IMR-90 (cell line): ENCODE data around the gene CEP95. TPM values are rescaled to one million over a fixed set of nuclear protein-coding genes. Genes with fewer than 3 reads are reported as not detected.

ENCODE experiments used
- ATAC-seq: fragments of 200-7000 bp; cut with Tn5 transposase; 2 replicates; pipeline ENCODE4 v1.9.1; 2020; ENCODE audit warnings: low read depth, mild to moderate bottlenecking, moderate library complexity
- BruUV-seq: library from RNA; stranded (reverse); fragments of 400-500 nt; replicated peaks from 2 replicates; lab custom pipeline; 2021; lab: Mats Ljungman, UMichigan
- CTCF ChIA-PET: fragments of 300-600 bp; formaldehyde crosslinking; extraction: SDS; loops from one replicate; lab custom pipeline; 2021; ENCODE audit warnings: antibody characterized with exemption; lab: Yijun Ruan, JAX
- POLR2A ChIA-PET: fragments of 300-600 bp; sonication (Branson Sonifier 250); formaldehyde crosslinking; loops from one replicate; lab custom pipeline; 2022; ENCODE audit warnings: antibody characterized with exemption; ENCODE audit not compliant: unreplicated experiment; lab: Charles Lee
- DNase-seq: peaks from one replicate; pipeline ENCODE4 v3.0.0; 2013
- H2AFZ ChIP-seq: replicated peaks from 2 replicates; pipeline ENCODE3; 2013; ENCODE audit warnings: low read length, mild to moderate bottlenecking; ENCODE audit not compliant: poor library complexity
- H2AK5ac ChIP-seq: 2 replicates; pipeline ENCODE4 v1.6.1; 2013; ENCODE audit warnings: low read depth, low read length, inconsistent platforms
- H2AK9ac ChIP-seq: replicated peaks from 2 replicates; pipeline ENCODE3; 2013; ENCODE audit warnings: mild to moderate bottlenecking, low read depth, low read length, moderate library complexity; ENCODE audit not compliant: poor library complexity
- H2BK120ac ChIP-seq: 2 replicates; pipeline ENCODE4 v1.6.1; 2013; ENCODE audit warnings: low read depth, low read length, inconsistent platforms
- H2BK15ac ChIP-seq: 3 replicates; pipeline ENCODE4 v1.6.1; 2013; ENCODE audit warnings: low read depth, low read length, inconsistent platforms
- H2BK20ac ChIP-seq: 2 replicates; pipeline ENCODE4 v1.6.1; 2013; ENCODE audit warnings: low read depth, mild to moderate bottlenecking, inconsistent platforms, low read length, moderate library complexity
- H2BK5ac ChIP-seq: 2 replicates; pipeline ENCODE4 v1.6.1; 2013; ENCODE audit warnings: mild to moderate bottlenecking, low read depth, low read length, inconsistent platforms; ENCODE audit not compliant: poor library complexity, severe bottlenecking
- H3K14ac ChIP-seq: replicated peaks from 2 replicates; pipeline ENCODE4 v1.6.1; 2013; ENCODE audit warnings: low read depth, low read length, inconsistent platforms
- H3K18ac ChIP-seq: 2 replicates; pipeline ENCODE4 v1.6.1; 2013; ENCODE audit warnings: low read depth, low read length, control low read depth
- H3K23ac ChIP-seq: 2 replicates; pipeline ENCODE4 v1.6.1; 2013; ENCODE audit warnings: low read depth, low read length, inconsistent platforms
- H3K27ac ChIP-seq: 2 replicates; pipeline ENCODE4 v1.5.1; 2013; ENCODE audit warnings: mild to moderate bottlenecking, control low read depth, low read length; ENCODE audit not compliant: insufficient read depth
- H3K27me3 ChIP-seq: 2 replicates; pipeline ENCODE4 v1.6.1; 2013; ENCODE audit warnings: low read length; ENCODE audit not compliant: control insufficient read depth, insufficient read depth
- H3K36me3 ChIP-seq: 2 replicates; pipeline ENCODE4 v1.6.1; 2013; ENCODE audit warnings: low read length, mixed read lengths; ENCODE audit not compliant: control insufficient read depth, insufficient read depth
- H3K4ac ChIP-seq: 2 replicates; pipeline ENCODE4 v1.6.1; 2013; ENCODE audit warnings: low read depth, low read length, inconsistent platforms
- H3K4me1 ChIP-seq: 2 replicates; pipeline ENCODE4 v1.6.1; 2013; ENCODE audit warnings: low read length, mixed read lengths; ENCODE audit not compliant: control insufficient read depth, insufficient read depth
- H3K4me2 ChIP-seq: 2 replicates; pipeline ENCODE4 v1.6.1; 2013; ENCODE audit warnings: low read depth, mild to moderate bottlenecking, control low read depth, low read length, moderate library complexity
- H3K4me3 ChIP-seq: 2 replicates; pipeline ENCODE4 v1.5.1; 2013; ENCODE audit warnings: low read depth, mild to moderate bottlenecking, control low read depth, low read length, moderate library complexity; ENCODE audit not compliant: insufficient read depth
- H3K56ac ChIP-seq: 2 replicates; pipeline ENCODE4 v1.6.1; 2013; ENCODE audit warnings: low read length, inconsistent platforms; ENCODE audit not compliant: insufficient read depth; ENCODE audit errors: extremely low read depth
- H3K79me1 ChIP-seq, 2 experiments: 2 replicates each; pipeline ENCODE4 v1.6.1; 2013; ENCODE audit warnings: low read length in 2 of 2, inconsistent platforms in 1 of 2, low read depth in 1 of 2
- H3K9ac ChIP-seq: 2 replicates; pipeline ENCODE4 v1.6.1; 2013; ENCODE audit warnings: low read depth, low read length, control low read depth
- H3K9me1 ChIP-seq: 2 replicates; pipeline ENCODE4 v1.6.1; 2013; ENCODE audit warnings: low read length, inconsistent platforms; ENCODE audit not compliant: insufficient read depth
- H3K9me3 ChIP-seq: 2 replicates; pipeline ENCODE4 v1.6.1; 2013; ENCODE audit warnings: low read length; ENCODE audit not compliant: control insufficient read depth, insufficient read depth
- H4K20me1 ChIP-seq: 2 replicates; pipeline ENCODE4 v1.6.1; 2013; ENCODE audit warnings: low read length, inconsistent platforms; ENCODE audit not compliant: insufficient read depth
- H4K5ac ChIP-seq: 2 replicates; pipeline ENCODE4 v1.6.1; 2013; ENCODE audit warnings: mild to moderate bottlenecking, low read depth, low read length, control low read depth
- H4K8ac ChIP-seq, 2 experiments: 2 replicates each; pipeline ENCODE4 v1.6.1; 2013; ENCODE audit warnings: low read depth in 2 of 2, low read length in 2 of 2, control low read depth in 1 of 2, inconsistent platforms in 1 of 2
- H4K91ac ChIP-seq: 2 replicates; pipeline ENCODE4 v1.6.1; 2013; ENCODE audit warnings: low read depth, low read length, inconsistent platforms; ENCODE audit not compliant: insufficient read depth
- CEBPB ChIP-seq: IDR thresholded peaks from 2 replicates; pipeline ENCODE4 v1.6.1; 2012; ENCODE audit warnings: low read depth, low read length, improper control_type of control experiment
- CHD1 ChIP-seq: IDR thresholded peaks from 2 replicates; pipeline ENCODE4 v1.6.1; 2012; ENCODE audit warnings: low read depth, low read length, improper control_type of control experiment
- ELK1 ChIP-seq: fragments of 150-350 bp; IDR thresholded peaks from 2 replicates; pipeline ENCODE4 v1.6.1; 2016; ENCODE audit warnings: low read depth, mild to moderate bottlenecking, low read length, moderate library complexity, borderline replicate concordance
- FOS ChIP-seq: fragments of 150-350 bp; IDR thresholded peaks from 2 replicates; pipeline ENCODE4 v1.6.1; 2016; ENCODE audit warnings: low read depth, low read length
- MAFK ChIP-seq: IDR thresholded peaks from 2 replicates; pipeline ENCODE4 v1.6.1; 2012; ENCODE audit warnings: low read depth, low read length, improper control_type of control experiment
- MAZ ChIP-seq: IDR thresholded peaks from 2 replicates; pipeline ENCODE4 v1.6.1; 2012; ENCODE audit warnings: low read depth, mild to moderate bottlenecking, low read length, improper control_type of control experiment, moderate library complexity, borderline replicate concordance
- MXI1 ChIP-seq: IDR thresholded peaks from 2 replicates; pipeline ENCODE4 v1.6.1; 2012; ENCODE audit warnings: low read depth, mild to moderate bottlenecking, low read length, moderate library complexity, borderline replicate concordance
- NFE2L2 ChIP-seq: fragments of 150-350 bp; IDR thresholded peaks from 2 replicates; pipeline ENCODE4 v1.6.1; 2016; ENCODE audit warnings: low read depth, mild to moderate bottlenecking, low read length
- POLR2A ChIP-seq: IDR thresholded peaks from 2 replicates; pipeline ENCODE4 v1.6.1; 2012; ENCODE audit warnings: mild to moderate bottlenecking, low read depth, low read length
- RCOR1 ChIP-seq: IDR thresholded peaks from 2 replicates; pipeline ENCODE4 v1.6.1; 2012; ENCODE audit warnings: mild to moderate bottlenecking, low read length, improper control_type of control experiment; ENCODE audit not compliant: insufficient replicate concordance
- RFX5 ChIP-seq: IDR thresholded peaks from 2 replicates; pipeline ENCODE4 v1.8.0; 2012; ENCODE audit warnings: low read depth, mild to moderate bottlenecking, low read length, moderate library complexity
- SMC3 ChIP-seq: fragments of 150-350 bp; IDR thresholded peaks from 2 replicates; pipeline ENCODE4 v1.6.1; 2016; ENCODE audit warnings: low read depth, mild to moderate bottlenecking, antibody characterized with exemption, low read length, moderate library complexity
- WGBS, 2 experiments: methylation state at CpG; one replicate each; pipeline versions ENCODE4 v1.1.5 to v1.1.7; 2013; ENCODE audit warnings: missing lambda C conversion rate in 2 of 2; ENCODE audit not compliant: insufficient read length in 1 of 2; ENCODE audit errors: extremely low coverage in 2 of 2; 5-methylcytosine and 5-hydroxymethylcytosine counted together
- dilution Hi-C: fragments of 300-500 bp; cut with HindIII; formaldehyde crosslinking; loops from one replicate; pipeline ENCODE4 v1.14.3; 2018; ENCODE audit warnings: low sequenced_read_pairs; ENCODE audit not compliant: unreplicated experiment
- in situ Hi-C: fragments of 300-500 bp; cut with MboI; formaldehyde crosslinking; loops from 3 replicates; pipeline ENCODE4 v1.14.3; 2019; ENCODE audit warnings: low sequenced_read_pairs, inconsistent platforms, mixed read lengths
- intact Hi-C: fragments of 100-400 bp; cut with micrococcal nuclease; formaldehyde crosslinking; loops from 2 replicates; pipeline ENCODE4 v1.10.0; 2022
- polyA plus RNA-seq, 3 experiments: library from polyadenylated mRNA; depleted of rRNA; stranded (reverse); fragments of >200 nt; gene quantifications; 2 replicates each; pipeline ENCODE4 v1.2.3, GENCODE V29; 2012; ENCODE audit warnings: low replicate concordance in 1 of 3
- total RNA-seq: library from RNA; depleted of rRNA; stranded (reverse); fragments of >200 nt; gene quantifications from 2 replicates; pipeline ENCODE4 v1.2.3, GENCODE V29; 2012

CEP95 gene
- total and polyA plus RNA-seq, 2 of the 4 experiments (the other 2 are of a cell fraction), result 6.1 to 13.6 TPM

- peaks cover 2% of the 10 kb centered on the region; the same call in 1 of the 2 replicates for H3K4me1 ChIP-seq
- ATAC-seq (no peak), DNase-seq (no peak)
- no peak overlapping the region for H3K9ac ChIP-seq
- no peak overlapping the region for H2AFZ ChIP-seq
- no peak overlapping the region for H4K91ac ChIP-seq
- TF ChIP-seq SMC3 (no peak), POLR2A (no peak), MAZ (no peak), FOS (no peak), MAFK (no peak), NFE2L2 (no peak), ELK1 (no peak), MXI1 (no peak), RFX5 (no peak), RCOR1 (no peak), CEBPB (no peak), CHD1 (no peak)
- ChIA-PET CTCF (interaction anchor here (0.6 kb wide), 1 partner anchor 24 kb away, joined by 3 read pairs; no protein-coding TSS in a partner anchor), POLR2A (no interaction called here)
- H2BK20ac ChIP-seq, result no peak overlapping the region
- no peak overlapping the region for H4K8ac ChIP-seq
- no peak overlapping the region for H3K27ac ChIP-seq
- no TSS peak for BruUV-seq
- no peak overlapping the region for H3K18ac ChIP-seq
- in situ Hi-C loops, result no loop called here
- H4K20me1 ChIP-seq, result peaks cover 50% of the 10 kb centered on the region
- no peak overlapping the region for H2BK15ac ChIP-seq
- no peaks in the 10 kb centered on the region for H3K9me3 ChIP-seq
- no peak overlapping the region for H3K4me2 ChIP-seq
- H3K36me3 ChIP-seq, result peaks cover 49% of the 10 kb centered on the region
- no peaks in the 10 kb centered on the region for H3K9me1 ChIP-seq
- no peak overlapping the region for H4K5ac ChIP-seq
- H3K56ac ChIP-seq, result no peak overlapping the region
- WGBS, 2 experiments, result no CpG with 5 or more reads among the region's 7 CpGs
- H3K4ac ChIP-seq, result no peak overlapping the region
- intact Hi-C loops, result no loop called here
- H2BK5ac ChIP-seq, result no peak overlapping the region
- peaks cover 38 to 46% of the 10 kb centered on the region in 2 experiments for H3K79me1 ChIP-seq
- peak overlapping the region; percentile 34; the same call in 1 of the 2 replicates for H3K23ac ChIP-seq
- no peak overlapping the region for H3K4me3 ChIP-seq
- dilution Hi-C loops, result no loop called here
- no peak overlapping the region for H2BK120ac ChIP-seq
- H3K27me3 ChIP-seq, result no peaks in the 10 kb centered on the region
- no peak overlapping the region for H3K14ac ChIP-seq
- H2AK9ac ChIP-seq, result no peak overlapping the region
- no peak overlapping the region for H2AK5ac ChIP-seq
Observed at GRCh38 chr17:64546716-64547115, 39.9 kb downstream of the CEP95 start.
